A673 (cell line): ENCODE measurements around the gene ANKRD27. TPM values are rescaled to one million over a fixed set of nuclear protein-coding genes. Genes with fewer than 3 reads are reported as not detected.
"Not testable (repeated sequence)": the region's sequence is repeated elsewhere in the genome, so short reads cannot be mapped to it uniquely, and the experiment has no call there.

ENCODE experiments used
- BruUV-seq: library from RNA; stranded (reverse); fragments of 400-500 nt; replicated peaks from 2 replicates; lab custom pipeline; 2021; lab: Mats Ljungman, UMichigan
- CTCF ChIA-PET: fragments of 300-600 bp; sonication (Branson Sonifier 250); formaldehyde crosslinking; loops from one replicate; lab custom pipeline; 2022; ENCODE audit warnings: antibody characterized with exemption; lab: Charles Lee
- POLR2A ChIA-PET: fragments of 300-600 bp; sonication (Branson Sonifier 250); formaldehyde crosslinking; loops from one replicate; lab custom pipeline; 2022; ENCODE audit warnings: antibody characterized with exemption; ENCODE audit not compliant: low non-redundant PET; lab: Charles Lee
- DNase-seq: peaks from one replicate; pipeline ENCODE4 v3.0.0-alpha.2; 2015; ENCODE audit warnings: low spot score
- H3K27ac ChIP-seq: fragments of 200-600 bp; sonication (generic); 2 replicates; pipeline ENCODE4 v1.5.1; 2016; ENCODE audit warnings: mixed run types, low read depth, mild to moderate bottlenecking, mixed read lengths, antibody characterized with exemption, low read length; ENCODE audit not compliant: poor library complexity, severe bottlenecking
- H3K27me3 ChIP-seq: fragments of 200-600 bp; sonication (generic); replicated peaks from 2 replicates; pipeline ENCODE4 v1.6.1; 2017; ENCODE audit warnings: mixed run types, low read depth, mild to moderate bottlenecking, mixed read lengths, antibody characterized with exemption, low read length; ENCODE audit not compliant: insufficient read depth, poor library complexity
- H3K36me3 ChIP-seq: fragments of 200-600 bp; sonication (generic); 2 replicates; pipeline ENCODE4 v1.6.1; 2016; ENCODE audit warnings: mixed run types, mild to moderate bottlenecking, mixed read lengths, antibody characterized with exemption, low read length; ENCODE audit not compliant: insufficient read depth, poor library complexity, severe bottlenecking
- H3K4me1 ChIP-seq: fragments of 200-600 bp; sonication (generic); 2 replicates; pipeline ENCODE4 v1.6.1; 2017; ENCODE audit warnings: mixed run types, mild to moderate bottlenecking, mixed read lengths, antibody characterized with exemption, low read length; ENCODE audit not compliant: insufficient read depth, poor library complexity, severe bottlenecking
- H3K4me3 ChIP-seq: fragments of 200-600 bp; sonication (generic); 2 replicates; pipeline ENCODE4 v1.5.1; 2016; ENCODE audit warnings: low read depth, mixed run types, mild to moderate bottlenecking, mixed read lengths, low read length; ENCODE audit not compliant: poor library complexity, severe bottlenecking
- H3K9me3 ChIP-seq: fragments of 200-600 bp; sonication (generic); 2 replicates; pipeline ENCODE4 v1.6.1; 2016; ENCODE audit warnings: mixed run types, low read depth, mild to moderate bottlenecking, mixed read lengths, antibody characterized with exemption, low read length; ENCODE audit not compliant: poor library complexity, severe bottlenecking
- CTCF ChIP-seq: fragments of 300-800, 200-600 bp; sonication (generic); conservative IDR thresholded peaks from 2 replicates; pipeline ENCODE4 v1.5.1; 2017; ENCODE audit warnings: low read depth, mild to moderate bottlenecking, antibody characterized with exemption, low read length, moderate library complexity, mixed read lengths
- EZH2 ChIP-seq: fragments of 200-600 bp; sonication (generic); IDR thresholded peaks from 2 replicates; pipeline ENCODE4 v1.6.1; 2017; ENCODE audit warnings: borderline replicate concordance, low read depth, mild to moderate bottlenecking, mixed read lengths, antibody characterized with exemption, low read length; ENCODE audit not compliant: poor library complexity, severe bottlenecking
- intact Hi-C: fragments of 100-400 bp; cut with micrococcal nuclease; formaldehyde crosslinking; loops from one replicate; pipeline ENCODE4 v1.10.0; 2022; ENCODE audit not compliant: unreplicated experiment
- total RNA-seq: library from RNA; stranded (reverse); gene quantifications from 2 replicates; pipeline ENCODE4 v1.2.3, GENCODE V29; 2021

ANKRD27 gene
- total RNA-seq, 1 experiment from 2014 or later: 25.0 TPM

DNA sequence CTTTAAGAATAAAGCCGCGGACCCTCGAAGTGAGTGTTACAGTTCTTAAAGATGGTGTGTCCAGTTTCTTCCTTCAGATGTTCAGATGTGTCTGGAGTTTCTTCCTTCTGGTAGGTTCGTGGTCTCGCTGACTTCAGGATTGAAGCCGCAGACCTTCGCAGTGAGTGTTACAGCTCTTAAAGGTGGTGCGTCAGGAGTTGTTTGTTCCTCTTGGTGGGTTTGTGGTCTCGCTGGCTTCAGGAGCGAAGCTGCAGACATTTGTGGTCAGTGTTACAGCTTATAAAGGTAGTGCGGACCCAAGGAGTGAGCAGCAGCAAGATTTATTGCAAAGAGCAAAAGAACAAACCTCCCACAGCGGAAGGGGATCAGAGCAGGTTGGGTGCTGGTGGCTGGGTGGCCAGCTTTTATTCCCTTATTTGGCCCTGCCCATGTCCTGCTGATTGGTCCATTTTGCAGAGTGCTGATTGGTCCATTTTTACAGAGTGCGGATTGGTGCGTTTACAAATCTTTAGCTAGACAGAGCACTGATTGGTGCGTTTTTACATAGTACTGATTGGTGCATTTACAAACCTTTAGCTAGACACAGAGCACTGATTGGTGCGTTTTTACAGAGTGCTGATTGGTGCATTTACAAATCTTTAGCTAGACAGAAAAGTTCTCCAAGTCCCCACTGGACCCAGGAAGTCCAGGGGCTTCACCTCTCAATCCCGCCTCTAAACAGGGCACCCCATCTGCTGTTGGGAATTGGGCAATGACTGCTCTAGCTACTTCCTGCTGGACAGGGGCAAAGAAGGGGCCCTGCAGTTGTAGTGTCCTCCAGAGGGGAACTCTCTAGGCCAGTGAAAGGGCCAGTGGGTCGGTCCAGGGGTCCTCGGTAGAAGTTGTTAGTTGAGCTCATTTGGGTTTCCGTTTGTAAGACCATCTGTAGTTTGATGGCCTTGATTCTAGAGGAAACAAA, 18.4 kb upstream of the ANKRD27 start:
- Histone ChIP-seq H3K4me3 (peak overlapping the region; percentile 62), H3K27ac (peak overlapping the region; percentile 81)
- H3K36me3 ChIP-seq, BruUV-seq, DNase-seq, POLR2A ChIA-PET, H3K9me3 ChIP-seq, H3K4me1 ChIP-seq, H3K27me3 ChIP-seq: not testable (repeated sequence)
- CTCF ChIA-PET: interaction anchor here (0.6 kb wide), 1 partner anchor 43 kb away, joined by 10 read pairs; no protein-coding TSS in a partner anchor
- intact Hi-C loops: loop anchor here (5.0 kb wide), 1 partner anchor 279 kb away; the partner anchor contains the start of genes CEP89 and FAAP24

DNA sequence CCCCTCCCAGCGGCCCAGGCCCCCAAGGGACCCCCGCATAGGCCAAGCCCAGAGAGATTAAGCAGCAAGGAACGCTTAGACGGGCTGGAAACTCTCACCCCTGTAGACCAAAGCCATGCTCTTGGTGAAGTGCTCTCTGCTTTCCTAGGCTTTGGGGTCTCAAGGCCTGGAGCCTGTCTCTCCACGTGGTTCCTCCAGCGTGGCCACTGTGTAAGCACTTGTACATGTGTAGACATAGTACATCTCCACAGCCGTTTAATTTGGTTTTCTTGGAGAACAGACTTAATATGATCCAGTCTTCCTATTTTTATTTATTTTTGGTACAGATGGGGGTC, 17.7 kb upstream of the ANKRD27 start:
- H3K9me3 ChIP-seq: no peaks in the 10 kb centered on the region
- peak overlapping the region; percentile 81 for H3K27ac ChIP-seq
- ChIA-PET CTCF (no interaction called here), POLR2A (no interaction called here)
- peak overlapping the region; percentile 62 for H3K4me3 ChIP-seq
- TF ChIP-seq EZH2: no peak
- no peak for TF ChIP-seq CTCF
- intact Hi-C loops: loop anchor here (5.0 kb wide), 1 partner anchor 280 kb away; the partner anchor contains the start of genes CEP89 and FAAP24
- H3K36me3 ChIP-seq: no peaks in the 10 kb centered on the region
- no peaks in the 10 kb centered on the region for H3K27me3 ChIP-seq
- H3K4me1 ChIP-seq: no peaks in the 10 kb centered on the region
- no peak for DNase-seq
- BruUV-seq: no TSS peak

- H3K9me3 ChIP-seq: no peaks in the 10 kb centered on the region
- peak overlapping the region; percentile 81 for H3K27ac ChIP-seq
- ChIA-PET CTCF (no interaction called here), POLR2A (no interaction called here)
- TSS peak; percentile 27 for BruUV-seq
- H3K27me3 ChIP-seq: no peaks in the 10 kb centered on the region
- no peaks in the 10 kb centered on the region for H3K4me1 ChIP-seq
- peak; percentile 54 for DNase-seq
- no peaks in the 10 kb centered on the region for H3K36me3 ChIP-seq
- peak overlapping the region; percentile 62 for H3K4me3 ChIP-seq
- TF ChIP-seq CTCF (no peak), EZH2 (no peak)
- intact Hi-C loops: loop anchor here (5.0 kb wide), 1 partner anchor 280 kb away; the partner anchor contains the start of genes CEP89 and FAAP24
These were observed 17.2 kb upstream of the ANKRD27 start for GRCh38 chr19:32691952-32692726.
